Activated T-cell treated with anti-CD3 and anti-CD28 coated beads for 24 hours (primary cell): ENCODE data around the gene CLN6.
"Not testable (repeated sequence)": the region's sequence is repeated elsewhere in the genome, so short reads cannot be mapped to it uniquely, and the experiment has no call there.

Source experiments
- DNase-seq: peaks from one replicate; pipeline ENCODE4 v3.0.0-alpha.2; 2020; ENCODE audit warnings: low read depth

The CLN6 gene

GRCh38 chr15:68206711-68207151, 22.8 kb downstream of the CLN6 start:
- no peak for DNase-seq

- no peak for DNase-seq
Measured at GRCh38 chr15:68205954-68206539, 23.5 kb downstream of the CLN6 start.

GRCh38 chr15:68205558-68205944, 24.0 kb downstream of the CLN6 start:
- DNase-seq, result no peak

GRCh38 chr15:68204776-68205557, 24.6 kb downstream of the CLN6 start, which contains the start of gene CALML4:
Gene CALML4, minus strand, starts transcription at chr15:68205332. Its CDS starts 85 bp downstream, at chr15:68205247.
- DNase-seq, result no peak

- DNase-seq, result no peak
Measured at GRCh38 chr15:68204361-68204760, 25.2 kb downstream of the CLN6 start.

- DNase-seq, result no peak
Measured at GRCh38 chr15:68203956-68204355, 25.6 kb downstream of the CLN6 start.

- no peak for DNase-seq
Measured at GRCh38 chr15:68203486-68203885, 26.0 kb downstream of the CLN6 start.

GRCh38 chr15:68202994-68203393, 26.5 kb downstream of the CLN6 start:
- DNase-seq, result not testable (repeated sequence)

- no peak for DNase-seq
Measured at GRCh38 chr15:68201879-68202261, 27.7 kb downstream of the CLN6 start.

- DNase-seq, result no peak
Measured at GRCh38 chr15:68201153-68201878, 28.2 kb downstream of the CLN6 start.

GRCh38 chr15:68200016-68200861, 29.3 kb downstream of the CLN6 start:
- no peak for DNase-seq

- no peak for DNase-seq
Measured at GRCh38 chr15:68199340-68199739, 30.2 kb downstream of the CLN6 start.

GRCh38 chr15:68197661-68198437, 31.7 kb downstream of the CLN6 start:
- DNase-seq, result no peak

GRCh38 chr15:68197170-68197492, 32.4 kb downstream of the CLN6 start:
- DNase-seq, result no peak

GRCh38 chr15:68196445-68197169, 32.9 kb downstream of the CLN6 start:
- DNase-seq, result no peak

GRCh38 chr15:68195336-68196112, 34.0 kb downstream of the CLN6 start:
- no peak for DNase-seq

GRCh38 chr15:68192804-68193486, 36.6 kb downstream of the CLN6 start:
- DNase-seq, result no peak

GRCh38 chr15:68192117-68192516, 37.4 kb downstream of the CLN6 start:
- no peak for DNase-seq

GRCh38 chr15:68191555-68191954, 38.0 kb downstream of the CLN6 start:
- DNase-seq, result no peak
